ENCODE results near the gene KLHL29. TPM values are rescaled to one million over a fixed set of nuclear protein-coding genes. Genes with fewer than 3 reads are reported as not detected.

Gene KLHL29
- total and polyA plus RNA-seq, 4 experiments from 2014 or later, result 0.24 to 2.4 (median 1.9) TPM; not detected in 1

DNA sequence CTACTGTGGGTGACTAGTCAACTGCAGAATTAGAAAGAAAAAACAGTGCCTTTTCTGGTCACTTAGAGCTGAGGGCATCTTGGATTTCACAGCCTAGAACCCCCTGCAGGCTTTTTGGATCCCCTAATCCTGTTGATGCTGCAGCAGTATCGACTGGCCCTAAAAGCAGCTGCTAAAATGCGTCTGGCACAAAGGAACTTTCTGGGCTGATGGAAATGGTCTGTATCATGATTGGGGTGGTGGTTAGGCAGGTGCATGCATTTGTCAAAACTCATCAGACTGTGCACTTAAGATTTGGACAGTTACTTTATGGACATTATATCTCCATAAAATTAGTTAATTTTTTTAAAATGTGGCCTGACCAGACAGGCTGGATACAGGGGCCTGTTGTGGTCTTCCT, 149.8 kb downstream of the KLHL29 start:
- no peak overlapping the region for H3K27ac ChIP-seq (ENCODE audit: low read depth, low read length)
- peaks cover 19 to 35% (median 26%) of the 10 kb centered on the region in 4 donors for H3K4me1 Mint-ChIP-seq
- no peaks in the 10 kb centered on the region for H3K36me3 Mint-ChIP-seq
- ChIA-PET CTCF (ENCODE audit: partially characterized antibody) (no interaction called here), POLR2A (ENCODE audit: partially characterized antibody) (no interaction called here)
- peaks cover 24% of the 10 kb centered on the region for H3K4me1 ChIP-seq (ENCODE audit: insufficient read depth, low read length)
- no peak overlapping the region for H3K4me3 Mint-ChIP-seq
- DNase-seq, result no peak
- H3K27me3 ChIP-seq (ENCODE audit: insufficient read depth, low read length), result no peaks in the 10 kb centered on the region
- intact Hi-C loops (cut with micrococcal nuclease), result no loop called here
- H3K9me3 Mint-ChIP-seq, result no peaks in the 10 kb centered on the region
- H3K36me3 ChIP-seq (ENCODE audit: insufficient read depth, low read length), result no peaks in the 10 kb centered on the region
- H3K27me3 Mint-ChIP-seq, result no peaks in the 10 kb centered on the region
- H3K4me3 ChIP-seq (ENCODE audit: low read length in 2 of 2), result no peak overlapping the region
- no peaks in the 10 kb centered on the region for H3K9me3 ChIP-seq (ENCODE audit: control insufficient read depth in 1 of 2, low read length in 2 of 2)
- peak overlapping the region in 1 of 7 donors; percentile 83 for H3K27ac Mint-ChIP-seq

DNA sequence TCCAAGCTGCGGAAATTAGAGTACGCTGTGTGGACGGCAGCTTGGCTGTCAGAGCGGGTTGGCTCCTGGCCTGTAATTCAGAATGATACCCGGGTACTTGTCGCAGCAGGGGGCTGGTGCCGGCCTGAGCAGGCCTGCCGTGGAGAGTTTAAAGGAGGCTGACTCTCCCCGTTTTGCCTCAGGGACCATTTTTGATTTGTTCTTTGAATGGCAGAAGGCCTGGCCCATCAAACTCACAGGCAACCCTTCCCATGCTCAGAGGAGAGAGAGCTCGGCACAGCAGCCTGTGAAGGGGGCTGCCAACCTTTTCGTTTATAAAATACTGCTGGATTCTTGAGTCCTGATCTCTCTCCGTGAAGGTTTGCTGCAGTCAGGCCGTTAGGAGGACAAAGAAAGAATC, 151.3 kb downstream of the KLHL29 start:
- Mint-ChIP-seq H3K36me3 (no peaks in the 10 kb centered on the region), H3K27ac (no peak overlapping the region), H3K4me1 (peaks cover 16 to 34% (median 25%) of the 10 kb centered on the region in 4 donors), H3K4me3 (no peak overlapping the region), H3K9me3 (no peaks in the 10 kb centered on the region), H3K27me3 (no peaks in the 10 kb centered on the region)
- Histone ChIP-seq H3K9me3 (ENCODE audit: control insufficient read depth in 1 of 2, low read length in 2 of 2) (no peaks in the 10 kb centered on the region), H3K4me3 (ENCODE audit: low read length in 2 of 2) (no peak overlapping the region), H3K27me3 (ENCODE audit: insufficient read depth, low read length) (no peaks in the 10 kb centered on the region), H3K4me1 (ENCODE audit: insufficient read depth, low read length) (peaks cover 22% of the 10 kb centered on the region), H3K27ac (ENCODE audit: low read depth, low read length) (no peak overlapping the region), H3K36me3 (ENCODE audit: insufficient read depth, low read length) (no peaks in the 10 kb centered on the region)
- POLR2A ChIA-PET (ENCODE audit: partially characterized antibody), result no interaction called here
- intact Hi-C loops (cut with micrococcal nuclease), result no loop called here
- CTCF ChIA-PET (ENCODE audit: partially characterized antibody), result no interaction called here
- DNase-seq, result no peak

DNA sequence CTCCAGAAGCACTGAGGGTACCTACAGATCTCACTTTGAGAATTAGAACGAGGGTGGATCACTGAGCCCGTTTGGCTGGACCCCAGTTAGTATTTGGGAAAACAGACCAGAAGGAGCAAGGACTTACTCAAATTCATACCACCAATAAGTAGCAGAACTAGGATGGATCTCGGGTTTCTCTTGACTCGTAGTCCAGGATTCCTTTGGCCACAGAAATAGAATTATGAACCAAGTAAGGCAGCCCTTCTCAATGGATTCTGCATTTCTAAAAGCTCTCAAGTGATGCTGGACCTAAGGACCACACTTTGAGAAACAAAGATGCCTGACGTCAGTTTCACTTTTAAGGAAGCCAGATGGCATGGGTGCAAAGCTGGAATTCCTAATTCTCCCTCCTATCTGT, 153.0 kb downstream of the KLHL29 start:
- H3K4me3 ChIP-seq (ENCODE audit: low read length in 2 of 2), result no peak overlapping the region
- ChIA-PET POLR2A (ENCODE audit: partially characterized antibody) (no interaction called here), CTCF (ENCODE audit: partially characterized antibody) (no interaction called here)
- no peak overlapping the region for H3K27ac ChIP-seq (ENCODE audit: low read depth, low read length)
- H3K9me3 ChIP-seq (ENCODE audit: control insufficient read depth in 1 of 2, low read length in 2 of 2), result no peaks in the 10 kb centered on the region
- H3K4me1 ChIP-seq (ENCODE audit: insufficient read depth, low read length), result peaks cover 5% of the 10 kb centered on the region
- H3K27me3 Mint-ChIP-seq, result no peaks in the 10 kb centered on the region
- H3K36me3 Mint-ChIP-seq, result no peaks in the 10 kb centered on the region
- no peak overlapping the region for H3K4me3 Mint-ChIP-seq
- no peaks in the 10 kb centered on the region for H3K36me3 ChIP-seq (ENCODE audit: insufficient read depth, low read length)
- intact Hi-C loops (cut with micrococcal nuclease), result no loop called here
- H3K9me3 Mint-ChIP-seq, result no peaks in the 10 kb centered on the region
- H3K27ac Mint-ChIP-seq, result no peak overlapping the region
- DNase-seq, result no peak
- peaks cover 9 to 17% (median 11%) of the 10 kb centered on the region in 4 donors for H3K4me1 Mint-ChIP-seq
- H3K27me3 ChIP-seq (ENCODE audit: insufficient read depth, low read length), result no peaks in the 10 kb centered on the region

DNA sequence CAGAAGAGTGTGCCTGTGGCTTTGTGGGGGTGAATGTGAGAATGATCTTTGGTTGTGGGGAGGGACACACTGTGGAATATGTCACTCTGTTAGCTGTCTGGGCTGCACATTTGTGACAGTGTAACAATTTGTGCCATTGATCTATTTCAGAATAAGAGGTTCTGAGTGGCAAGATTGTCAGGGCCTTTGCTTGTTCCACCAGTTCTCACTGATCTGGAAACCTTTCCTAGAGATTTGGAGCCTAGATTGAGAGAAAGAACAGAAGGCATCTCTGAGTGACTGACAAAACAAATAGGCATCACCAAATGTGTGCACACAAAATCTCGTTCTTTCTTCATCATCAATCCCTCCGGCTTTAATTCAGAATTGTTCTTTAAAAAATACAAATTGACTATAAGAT, 153.6 kb downstream of the KLHL29 start:
- Mint-ChIP-seq H3K27me3 (no peaks in the 10 kb centered on the region), H3K36me3 (no peaks in the 10 kb centered on the region), H3K27ac (no peak overlapping the region), H3K4me1 (peaks cover 4 to 11% (median 7%) of the 10 kb centered on the region in 4 donors), H3K9me3 (no peaks in the 10 kb centered on the region), H3K4me3 (no peak overlapping the region)
- Histone ChIP-seq H3K4me3 (ENCODE audit: low read length in 2 of 2) (no peak overlapping the region), H3K36me3 (ENCODE audit: insufficient read depth, low read length) (no peaks in the 10 kb centered on the region), H3K27ac (ENCODE audit: low read depth, low read length) (no peak overlapping the region), H3K27me3 (ENCODE audit: insufficient read depth, low read length) (no peaks in the 10 kb centered on the region), H3K4me1 (ENCODE audit: insufficient read depth, low read length) (no peaks in the 10 kb centered on the region), H3K9me3 (ENCODE audit: control insufficient read depth in 1 of 2, low read length in 2 of 2) (no peaks in the 10 kb centered on the region)
- POLR2A ChIA-PET (ENCODE audit: partially characterized antibody), result no interaction called here
- CTCF ChIA-PET (ENCODE audit: partially characterized antibody), result no interaction called here
- no peak for DNase-seq
- intact Hi-C loops (cut with micrococcal nuclease), result no loop called here

DNA sequence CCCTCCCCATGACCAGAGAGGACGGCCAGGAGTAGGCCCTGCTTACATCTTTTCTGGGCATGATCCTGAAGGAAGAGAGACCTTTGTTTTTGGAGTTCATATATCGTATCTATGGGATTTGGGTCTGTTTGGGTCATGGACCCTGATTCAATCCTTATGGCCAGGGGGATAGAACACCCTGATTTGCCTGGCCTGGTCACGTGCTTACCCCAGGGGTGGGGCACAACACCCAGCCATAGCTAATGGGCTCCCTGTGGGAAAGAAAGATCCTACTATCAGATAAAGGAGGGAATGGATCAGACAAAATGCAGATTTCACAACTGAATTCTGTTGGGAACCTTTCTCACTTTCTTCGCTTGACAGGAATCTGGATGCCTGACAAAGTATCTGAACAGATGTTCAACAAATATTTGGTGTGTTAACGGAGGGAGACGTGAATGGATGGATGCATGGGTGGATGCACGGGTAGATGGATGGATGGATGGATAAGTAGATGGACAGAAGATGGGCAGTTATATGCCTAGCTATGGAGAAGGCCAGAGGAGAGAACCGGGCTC, 155.9 kb downstream of the KLHL29 start:
- H3K4me1 Mint-ChIP-seq, result peaks cover 0 to 1% (median 0%) of the 10 kb centered on the region in 4 donors
- H3K27ac Mint-ChIP-seq, result peak overlapping the region in 2 of 7 donors; percentile 44 to 74
- no peaks in the 10 kb centered on the region for H3K36me3 ChIP-seq (ENCODE audit: insufficient read depth, low read length)
- peaks cover 0 to 5% of the 10 kb centered on the region in 2 donors for H3K27me3 Mint-ChIP-seq
- no peaks in the 10 kb centered on the region for H3K4me1 ChIP-seq (ENCODE audit: insufficient read depth, low read length)
- ChIA-PET CTCF (ENCODE audit: partially characterized antibody) (interaction anchor here (1.0 kb wide), 1 partner anchor 9 kb away, joined by 3 read pairs; no protein-coding TSS in a partner anchor), POLR2A (ENCODE audit: partially characterized antibody) (no interaction called here)
- H3K9me3 ChIP-seq (ENCODE audit: control insufficient read depth in 1 of 2, low read length in 2 of 2), result no peaks in the 10 kb centered on the region
- H3K36me3 Mint-ChIP-seq, result no peaks in the 10 kb centered on the region
- no peaks in the 10 kb centered on the region for H3K9me3 Mint-ChIP-seq
- intact Hi-C loops (cut with micrococcal nuclease), result no loop called here
- DNase-seq, result no peak
- no peak overlapping the region for H3K27ac ChIP-seq (ENCODE audit: low read depth, low read length)
- H3K4me3 Mint-ChIP-seq, result no peak overlapping the region
- H3K4me3 ChIP-seq (ENCODE audit: low read length in 2 of 2), result no peak overlapping the region
- no peaks in the 10 kb centered on the region for H3K27me3 ChIP-seq (ENCODE audit: insufficient read depth, low read length)

DNA sequence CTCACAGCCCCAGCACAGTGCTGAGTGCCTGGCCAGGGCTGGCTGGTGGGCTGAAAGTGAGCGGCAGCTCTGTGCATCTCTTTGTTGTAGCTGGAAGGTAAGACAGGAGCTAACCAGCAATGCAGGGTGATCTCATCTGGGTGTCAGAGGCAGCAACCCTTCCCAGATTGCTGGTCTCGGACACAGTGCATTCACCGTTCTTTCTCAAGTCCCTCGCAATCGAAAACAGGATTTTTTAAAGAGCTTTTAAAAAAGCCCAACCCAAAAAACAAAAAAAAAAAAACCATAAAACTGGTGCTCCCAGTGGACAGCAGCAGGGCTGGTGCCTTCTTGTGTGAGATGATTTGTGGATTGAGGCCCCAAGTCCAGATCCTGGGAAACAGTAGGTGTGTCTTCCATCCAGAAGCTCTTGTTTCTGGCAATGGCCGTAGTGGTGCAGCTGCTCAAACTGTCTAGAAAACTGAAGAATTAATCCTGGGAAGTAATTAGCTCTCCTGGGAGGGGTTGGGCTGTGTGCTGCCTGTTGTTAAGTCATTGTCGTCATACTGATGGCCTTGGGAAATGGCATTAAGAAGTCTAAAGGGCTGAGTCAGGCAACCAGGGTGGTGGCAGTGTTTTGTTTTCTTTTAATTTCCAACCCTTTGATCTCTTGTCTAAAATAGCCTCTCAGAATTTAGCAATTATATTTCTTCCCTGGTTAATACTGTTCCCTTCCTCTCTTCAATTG, 156.7 kb downstream of the KLHL29 start:
- POLR2A ChIA-PET (ENCODE audit: partially characterized antibody), result no interaction called here
- Mint-ChIP-seq H3K27me3 (peaks cover 0 to 5% of the 10 kb centered on the region in 2 donors), H3K36me3 (no peaks in the 10 kb centered on the region), H3K4me1 (no peaks in the 10 kb centered on the region), H3K4me3 (no peak overlapping the region), H3K27ac (no peak overlapping the region), H3K9me3 (no peaks in the 10 kb centered on the region)
- CTCF ChIA-PET (ENCODE audit: partially characterized antibody), result interaction anchor here (1.0 kb wide), 1 partner anchor 10 kb away, joined by 3 read pairs; no protein-coding TSS in a partner anchor
- Histone ChIP-seq H3K36me3 (ENCODE audit: insufficient read depth, low read length) (no peaks in the 10 kb centered on the region), H3K27ac (ENCODE audit: low read depth, low read length) (no peak overlapping the region), H3K4me3 (ENCODE audit: low read length in 2 of 2) (no peak overlapping the region), H3K9me3 (ENCODE audit: control insufficient read depth in 1 of 2, low read length in 2 of 2) (no peaks in the 10 kb centered on the region), H3K27me3 (ENCODE audit: insufficient read depth, low read length) (no peaks in the 10 kb centered on the region), H3K4me1 (ENCODE audit: insufficient read depth, low read length) (no peaks in the 10 kb centered on the region)
- no peak for DNase-seq
- intact Hi-C loops (cut with micrococcal nuclease), result no loop called here

DNA sequence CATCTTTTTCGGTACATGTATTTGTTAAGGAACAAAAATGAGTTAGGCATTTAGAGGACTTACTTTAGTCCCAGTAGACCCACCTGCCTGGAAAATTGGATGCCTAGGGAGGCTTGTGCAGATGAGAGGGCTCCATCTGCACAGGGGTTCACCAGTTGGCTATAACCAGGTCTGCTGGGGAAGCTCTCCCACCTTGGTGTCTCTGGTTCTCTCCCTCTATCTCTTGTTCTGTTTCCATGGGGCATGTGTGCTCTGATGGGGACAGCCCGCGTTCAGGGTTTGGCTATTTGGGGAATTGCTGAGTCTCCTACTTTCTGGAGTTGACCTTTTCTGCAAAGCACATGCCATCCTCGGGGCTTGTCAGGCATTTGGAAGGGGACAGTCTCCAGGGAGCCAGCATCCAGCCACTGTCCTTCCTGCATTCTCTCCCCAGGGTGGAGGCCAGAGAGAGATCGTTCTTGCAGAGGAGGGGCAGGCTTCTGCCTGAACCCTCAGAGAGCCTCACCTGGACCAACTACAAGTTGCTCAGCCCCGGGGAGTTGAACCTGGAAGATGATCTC, 157.3 kb downstream of the KLHL29 start:
- DNase-seq, result no peak
- H3K9me3 Mint-ChIP-seq, result no peaks in the 10 kb centered on the region
- no peaks in the 10 kb centered on the region for H3K27me3 ChIP-seq (ENCODE audit: insufficient read depth, low read length)
- no peaks in the 10 kb centered on the region for H3K36me3 Mint-ChIP-seq
- no peak overlapping the region for H3K4me3 Mint-ChIP-seq
- H3K4me1 ChIP-seq (ENCODE audit: insufficient read depth, low read length), result no peaks in the 10 kb centered on the region
- CTCF ChIA-PET (ENCODE audit: partially characterized antibody), result interaction anchor here (1.0 kb wide), 1 partner anchor 10 kb away, joined by 3 read pairs; no protein-coding TSS in a partner anchor
- POLR2A ChIA-PET (ENCODE audit: partially characterized antibody), result no interaction called here
- H3K4me3 ChIP-seq (ENCODE audit: low read length in 2 of 2), result no peak overlapping the region
- H3K27ac ChIP-seq (ENCODE audit: low read depth, low read length), result no peak overlapping the region
- intact Hi-C loops (cut with micrococcal nuclease), result no loop called here
- peaks cover 0 to 5% of the 10 kb centered on the region in 2 donors for H3K27me3 Mint-ChIP-seq
- no peak overlapping the region for H3K27ac Mint-ChIP-seq
- no peaks in the 10 kb centered on the region for H3K4me1 Mint-ChIP-seq
- no peaks in the 10 kb centered on the region for H3K9me3 ChIP-seq (ENCODE audit: control insufficient read depth in 1 of 2, low read length in 2 of 2)
- no peaks in the 10 kb centered on the region for H3K36me3 ChIP-seq (ENCODE audit: insufficient read depth, low read length)

Data from CD4-positive, alpha-beta memory T cell (primary cell).